ENCODE measurements around the gene C16orf89.
A peak's percentile ranks its signal among the peaks of the same experiment; 100 is the strongest.
"Not testable (repeated sequence)": the region's sequence is repeated elsewhere in the genome, so short reads cannot be mapped to it uniquely, and the experiment has no call there.

Gene C16orf89

GRCh38 chr16:5065813-5066212, at the start of gene C16orf89:
Gene C16orf89, minus strand, starts transcription at chr16:5065956. Its CDS starts 48 bp downstream, at chr16:5065908.
- DNase-seq = no peak

GRCh38 chr16:5110933-5111332, 45.2 kb upstream of the C16orf89 start:
- not testable (repeated sequence) for DNase-seq

GRCh38 chr16:5108505-5109158, 42.9 kb upstream of the C16orf89 start:
- no peak for DNase-seq

GRCh38 chr16:5105039-5105438, 39.3 kb upstream of the C16orf89 start:
- not testable (repeated sequence) for DNase-seq

- DNase-seq = not testable (repeated sequence)
Observed at GRCh38 chr16:5103296-5104032, 37.7 kb upstream of the C16orf89 start.

GRCh38 chr16:5099174-5099573, 33.4 kb upstream of the C16orf89 start:
- DNase-seq = not testable (repeated sequence)

GRCh38 chr16:5098221-5099159, 32.7 kb upstream of the C16orf89 start:
- DNase-seq = peak; percentile 9

- DNase-seq = peak; percentile 94
Observed at GRCh38 chr16:5097470-5098220, 31.9 kb upstream of the C16orf89 start, which contains the start of gene EEF2KMT. Gene EEF2KMT, minus strand, starts transcription at chr16:5097795. Its CDS starts 56 bp downstream, at chr16:5097739.

GRCh38 chr16:5097061-5097469, 31.3 kb upstream of the C16orf89 start:
- not testable (repeated sequence) for DNase-seq

GRCh38 chr16:5096437-5097060, 30.8 kb upstream of the C16orf89 start:
- not testable (repeated sequence) for DNase-seq

- DNase-seq = not testable (repeated sequence)
Observed at GRCh38 chr16:5095145-5095830, 29.5 kb upstream of the C16orf89 start.

GRCh38 chr16:5093746-5094145, 28.0 kb upstream of the C16orf89 start:
- DNase-seq = not testable (repeated sequence)

GRCh38 chr16:5093081-5093480, 27.3 kb upstream of the C16orf89 start:
- not testable (repeated sequence) for DNase-seq

- not testable (repeated sequence) for DNase-seq
Observed at GRCh38 chr16:5090592-5090991, 24.8 kb upstream of the C16orf89 start.

- not testable (repeated sequence) for DNase-seq
Observed at GRCh38 chr16:5089911-5090555, 24.3 kb upstream of the C16orf89 start.

GRCh38 chr16:5088936-5089335, 23.2 kb upstream of the C16orf89 start:
- DNase-seq = not testable (repeated sequence)

GRCh38 chr16:5088086-5088790, 22.5 kb upstream of the C16orf89 start:
- not testable (repeated sequence) for DNase-seq

- DNase-seq = not testable (repeated sequence)
Observed at GRCh38 chr16:5085716-5086115, 20.0 kb upstream of the C16orf89 start.

- DNase-seq = not testable (repeated sequence)
Observed at GRCh38 chr16:5084802-5085201, 19.0 kb upstream of the C16orf89 start.

All from NCI-H1105 treated with DMSO at 0.1 percent for 48 hours (cell line).